Measurements from ENCODE around the gene PLXNA4.

GRCh38 chr7:132290021-132290420 is 286.2 kb downstream of the PLXNA4 start:
- TF ChIP-seq TCF7L2 (IDR thresholded peaks at IDR 0.05; ENCODE audit: low read depth, low read length) (no peak), CTCF (IDR thresholded peaks at IDR 0.05) (no peak), SIN3A (IDR thresholded peaks at IDR 0.05; ENCODE audit: borderline replicate concordance, insufficient read depth, low read depth, low read length) (no peak), POLR2AphosphoS5 (IDR thresholded peaks at IDR 0.05; ENCODE audit: low read depth, low read length) (no peak)

Measured in Panc1 (cell line).